ENCODE measurements around the gene ELF5.

- TF ChIP-seq TAF1 (IDR thresholded peaks at IDR 0.05; ENCODE audit: borderline replicate concordance, insufficient read depth, low read length) (no peak), POLR2AphosphoS5 (IDR thresholded peaks at IDR 0.05; ENCODE audit: low read depth, low read length) (no peak), REST (IDR thresholded peaks at IDR 0.05; ENCODE audit: insufficient read depth in 1 of 2, low read depth in 2 of 2, low read length in 2 of 2) (no peak), SIN3A (IDR thresholded peaks at IDR 0.05; ENCODE audit: borderline replicate concordance, insufficient read depth, low read length) (no peak)
Observed at GRCh38 chr11:34508524-34508923, 5.1 kb downstream of the ELF5 start.

Measured in PFSK-1 (cell line).